ENCODE measurements around the gene ZSCAN12. TPM values are rescaled to one million over a fixed set of nuclear protein-coding genes. Genes with fewer than 3 reads are reported as not detected.

Gene ZSCAN12
- polyA plus RNA-seq, 1 donor from 2014 or later, result 20.3 TPM

GRCh38 chr6:28378644-28379043 is 20.9 kb downstream of the ZSCAN12 start:
- no peaks in the 10 kb centered on the region for H3K9me2 ChIP-seq (ENCODE audit: insufficient read depth, low read length)
- H3K9me3 ChIP-seq (ENCODE audit: low read length), result no peaks in the 10 kb centered on the region
- H3K4me2 ChIP-seq (ENCODE audit: low read length), result no peak overlapping the region
- H3K9ac ChIP-seq (ENCODE audit: low read length), result no peak overlapping the region
- H3K27me3 ChIP-seq (ENCODE audit: insufficient read depth, low read depth, low read length), result no peaks in the 10 kb centered on the region
- H3K36me3 ChIP-seq (ENCODE audit: insufficient read depth, low read length), result peaks cover 11% of the 10 kb centered on the region
- no peaks in the 10 kb centered on the region for H4K20me1 ChIP-seq (ENCODE audit: insufficient read depth)
- H3F3A ChIP-seq (ENCODE audit: insufficient read depth, low read length, poor library complexity, severe bottlenecking), result no peaks in the 10 kb centered on the region
- TF ChIP-seq, protein P1, sequence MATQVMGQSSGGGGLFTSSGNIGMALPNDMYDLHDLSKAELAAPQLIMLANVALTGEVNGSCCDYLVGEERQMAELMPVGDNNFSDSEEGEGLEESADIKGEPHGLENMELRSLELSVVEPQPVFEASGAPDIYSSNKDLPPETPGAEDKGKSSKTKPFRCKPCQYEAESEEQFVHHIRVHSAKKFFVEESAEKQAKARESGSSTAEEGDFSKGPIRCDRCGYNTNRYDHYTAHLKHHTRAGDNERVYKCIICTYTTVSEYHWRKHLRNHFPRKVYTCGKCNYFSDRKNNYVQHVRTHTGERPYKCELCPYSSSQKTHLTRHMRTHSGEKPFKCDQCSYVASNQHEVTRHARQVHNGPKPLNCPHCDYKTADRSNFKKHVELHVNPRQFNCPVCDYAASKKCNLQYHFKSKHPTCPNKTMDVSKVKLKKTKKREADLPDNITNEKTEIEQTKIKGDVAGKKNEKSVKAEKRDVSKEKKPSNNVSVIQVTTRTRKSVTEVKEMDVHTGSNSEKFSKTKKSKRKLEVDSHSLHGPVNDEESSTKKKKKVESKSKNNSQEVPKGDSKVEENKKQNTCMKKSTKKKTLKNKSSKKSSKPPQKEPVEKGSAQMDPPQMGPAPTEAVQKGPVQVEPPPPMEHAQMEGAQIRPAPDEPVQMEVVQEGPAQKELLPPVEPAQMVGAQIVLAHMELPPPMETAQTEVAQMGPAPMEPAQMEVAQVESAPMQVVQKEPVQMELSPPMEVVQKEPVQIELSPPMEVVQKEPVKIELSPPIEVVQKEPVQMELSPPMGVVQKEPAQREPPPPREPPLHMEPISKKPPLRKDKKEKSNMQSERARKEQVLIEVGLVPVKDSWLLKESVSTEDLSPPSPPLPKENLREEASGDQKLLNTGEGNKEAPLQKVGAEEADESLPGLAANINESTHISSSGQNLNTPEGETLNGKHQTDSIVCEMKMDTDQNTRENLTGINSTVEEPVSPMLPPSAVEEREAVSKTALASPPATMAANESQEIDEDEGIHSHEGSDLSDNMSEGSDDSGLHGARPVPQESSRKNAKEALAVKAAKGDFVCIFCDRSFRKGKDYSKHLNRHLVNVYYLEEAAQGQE (IDR thresholded peaks at IDR 0.05; ENCODE audit: borderline replicate concordance), result no peak
- TF ChIP-seq CTCF (IDR thresholded peaks at IDR 0.05; ENCODE audit: poor library complexity, severe bottlenecking) (no peak), EZH2 (IDR thresholded peaks at IDR 0.05; ENCODE audit: borderline replicate concordance, insufficient read depth, low read length, poor library complexity, severe bottlenecking) (no peak), TAF1 (IDR thresholded peaks at IDR 0.05; ENCODE audit: low read depth) (no peak), EP300 (conservative IDR thresholded peaks at IDR 0.05; ENCODE audit: poor library complexity, severe bottlenecking) (no peak), RAD21 (conservative IDR thresholded peaks at IDR 0.05) (no peak), SMC3 (conservative IDR thresholded peaks at IDR 0.05; ENCODE audit: poor library complexity) (no peak), POLR2AphosphoS5 (IDR thresholded peaks at IDR 0.05) (no peak), MXI1 (conservative IDR thresholded peaks at IDR 0.05; ENCODE audit: poor library complexity, severe bottlenecking) (no peak)
- no peak overlapping the region for H2AFZ ChIP-seq (ENCODE audit: low read depth, low read length)
- H3K27ac ChIP-seq (ENCODE audit: low read length), result no peak overlapping the region
- H3K4me3 ChIP-seq (ENCODE audit: low read length), result no peak overlapping the region
- no peaks in the 10 kb centered on the region for H3K79me2 ChIP-seq (replicated peaks; ENCODE audit: insufficient read depth, low read length)

- Histone ChIP-seq H3F3A (ENCODE audit: insufficient read depth, low read length, poor library complexity, severe bottlenecking) (no peaks in the 10 kb centered on the region), H3K4me3 (ENCODE audit: low read length) (no peak overlapping the region), H3K4me2 (ENCODE audit: low read length) (no peak overlapping the region), H3K9ac (ENCODE audit: low read length) (no peak overlapping the region), H2AFZ (ENCODE audit: low read depth, low read length) (no peak overlapping the region), H3K9me3 (ENCODE audit: low read length) (no peaks in the 10 kb centered on the region), H3K9me2 (ENCODE audit: insufficient read depth, low read length) (no peaks in the 10 kb centered on the region), H3K79me2 (replicated peaks; ENCODE audit: insufficient read depth, low read length) (no peaks in the 10 kb centered on the region), H3K36me3 (ENCODE audit: insufficient read depth, low read length) (peaks cover 11% of the 10 kb centered on the region), H4K20me1 (ENCODE audit: insufficient read depth) (no peaks in the 10 kb centered on the region), H3K27ac (ENCODE audit: low read length) (no peak overlapping the region), H3K27me3 (ENCODE audit: insufficient read depth, low read depth, low read length) (no peaks in the 10 kb centered on the region)
- no peak for TF ChIP-seq MXI1 (conservative IDR thresholded peaks at IDR 0.05; ENCODE audit: poor library complexity, severe bottlenecking)
- TF ChIP-seq EP300 (conservative IDR thresholded peaks at IDR 0.05; ENCODE audit: poor library complexity, severe bottlenecking), result no peak
Measured at GRCh38 chr6:28377879-28378278, 21.7 kb downstream of the ZSCAN12 start.

DNA sequence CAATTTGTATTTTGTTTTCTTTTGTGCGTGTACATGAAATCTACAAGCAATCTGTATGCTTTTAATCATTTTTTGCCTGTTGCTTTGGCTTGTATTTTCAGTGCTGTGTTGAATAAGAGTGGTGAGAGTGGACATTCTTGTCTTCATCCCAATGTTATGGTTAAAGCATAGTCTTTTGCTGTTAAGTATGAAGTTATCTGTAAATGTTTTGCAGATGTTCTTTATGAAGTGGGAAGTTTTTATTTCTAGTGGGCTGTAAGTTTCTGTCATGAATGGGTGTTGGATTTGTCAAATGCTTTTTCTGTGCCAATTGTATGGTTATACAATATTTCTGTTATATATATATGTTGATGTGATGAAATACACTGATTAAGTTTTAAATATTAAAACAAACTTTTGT is 25.6 kb downstream of the ZSCAN12 start:
- TF ChIP-seq MXI1 (conservative IDR thresholded peaks at IDR 0.05; ENCODE audit: poor library complexity, severe bottlenecking) (no peak), EZH2 (IDR thresholded peaks at IDR 0.05; ENCODE audit: borderline replicate concordance, insufficient read depth, low read length, poor library complexity, severe bottlenecking) (no peak), CTCF (IDR thresholded peaks at IDR 0.05; ENCODE audit: poor library complexity, severe bottlenecking) (no peak), TAF1 (IDR thresholded peaks at IDR 0.05; ENCODE audit: low read depth) (no peak), SMC3 (conservative IDR thresholded peaks at IDR 0.05; ENCODE audit: poor library complexity) (no peak), RAD21 (conservative IDR thresholded peaks at IDR 0.05) (no peak), EP300 (conservative IDR thresholded peaks at IDR 0.05; ENCODE audit: poor library complexity, severe bottlenecking) (no peak)
- TF ChIP-seq, protein P1 (IDR thresholded peaks at IDR 0.05; ENCODE audit: borderline replicate concordance), result no peak
- H3K9ac ChIP-seq (ENCODE audit: low read length), result no peak overlapping the region
- no peaks in the 10 kb centered on the region for H3K9me2 ChIP-seq (ENCODE audit: insufficient read depth, low read length)

More for the DNA sequence above, 25.6 kb downstream of the ZSCAN12 start:
- no peaks in the 10 kb centered on the region for H3F3A ChIP-seq (ENCODE audit: insufficient read depth, low read length, poor library complexity, severe bottlenecking)
- no peak overlapping the region for H3K4me3 ChIP-seq (ENCODE audit: low read length)
- H4K20me1 ChIP-seq (ENCODE audit: insufficient read depth), result no peaks in the 10 kb centered on the region
- H3K4me2 ChIP-seq (ENCODE audit: low read length), result no peak overlapping the region
- H3K36me3 ChIP-seq (ENCODE audit: insufficient read depth, low read length), result no peaks in the 10 kb centered on the region
- H3K27me3 ChIP-seq (ENCODE audit: insufficient read depth, low read depth, low read length), result no peaks in the 10 kb centered on the region
- H2AFZ ChIP-seq (ENCODE audit: low read depth, low read length), result no peak overlapping the region
- no peaks in the 10 kb centered on the region for H3K79me2 ChIP-seq (replicated peaks; ENCODE audit: insufficient read depth, low read length)
- H3K9me3 ChIP-seq (ENCODE audit: low read length), result no peaks in the 10 kb centered on the region
- H3K27ac ChIP-seq (ENCODE audit: low read length), result no peak overlapping the region

All from neural cell (in vitro differentiated cells).